CMK (cell line): ENCODE results near the gene FTCDNL1.

Source experiments
- DNase-seq: peaks from one replicate; pipeline ENCODE4 v3.0.0-alpha.2; 2010; ENCODE audit warnings: low read depth

The FTCDNL1 gene

GRCh38 chr2:199850718-199851500 is at the start of gene FTCDNL1:
FTCDNL1 (minus strand) TSS chr2:199851192; CDS start chr2:199848962, 2,230 bp downstream.
- peak; percentile 35 for DNase-seq

GRCh38 chr2:199896617-199897016 is 45.6 kb upstream of the FTCDNL1 start:
- no peak for DNase-seq

- no peak for DNase-seq
Observed at GRCh38 chr2:199895406-199895805, 44.4 kb upstream of the FTCDNL1 start.

- DNase-seq: no peak
Observed at GRCh38 chr2:199883474-199884212, 32.7 kb upstream of the FTCDNL1 start.

GRCh38 chr2:199882667-199883066 is 31.7 kb upstream of the FTCDNL1 start:
- DNase-seq: no peak

- no peak for DNase-seq
Observed at GRCh38 chr2:199875400-199875799, 24.4 kb upstream of the FTCDNL1 start.

- no peak for DNase-seq
Observed at GRCh38 chr2:199874209-199874608, 23.2 kb upstream of the FTCDNL1 start.

- DNase-seq: no peak
Observed at GRCh38 chr2:199870581-199870980, 19.6 kb upstream of the FTCDNL1 start.

GRCh38 chr2:199869653-199870052 is 18.7 kb upstream of the FTCDNL1 start:
- no peak for DNase-seq

- DNase-seq: no peak
Observed at GRCh38 chr2:199869227-199869541, 18.2 kb upstream of the FTCDNL1 start.

- no peak for DNase-seq
Observed at GRCh38 chr2:199868431-199869226, 17.6 kb upstream of the FTCDNL1 start.

- DNase-seq: no peak
Observed at GRCh38 chr2:199865905-199866304, 14.9 kb upstream of the FTCDNL1 start.

GRCh38 chr2:199862788-199863187 is 11.8 kb upstream of the FTCDNL1 start:
- no peak for DNase-seq

GRCh38 chr2:199861132-199861774 is 10.3 kb upstream of the FTCDNL1 start:
- no peak for DNase-seq

- no peak for DNase-seq
Observed at GRCh38 chr2:199855812-199856211, 4.8 kb upstream of the FTCDNL1 start.

- no peak for DNase-seq
Observed at GRCh38 chr2:199851883-199852282, 891 bp upstream of the FTCDNL1 start.

GRCh38 chr2:199851501-199851810 is 464 bp upstream of the FTCDNL1 start:
- no peak for DNase-seq

GRCh38 chr2:199850218-199850717 is 724 bp downstream of the FTCDNL1 start:
- DNase-seq: no peak

GRCh38 chr2:199848389-199849130 is 2.4 kb downstream of the FTCDNL1 start:
- no peak for DNase-seq

- DNase-seq: no peak
Observed at GRCh38 chr2:199847181-199847864, 3.7 kb downstream of the FTCDNL1 start.
